ENCODE results near the gene ANXA8. TPM values are rescaled to one million over a fixed set of nuclear protein-coding genes. Genes with fewer than 3 reads are reported as not detected.
"Not testable (repeated sequence)": the region's sequence is repeated elsewhere in the genome, so short reads cannot be mapped to it uniquely, and the experiment has no call there.

ANXA8 gene
- 1 to 10 TPM in 1 of 4 donors, under 1 TPM in 1, not detected in 2; 0.47 to 7.3 TPM for total RNA-seq

GRCh38 chr10:47483923-47484322, at the start of gene ANXA8:
TSS of gene ANXA8 (minus strand) at chr10:47484115. CDS start at chr10:47483933, 182 bp downstream.
- H3K4me3 ChIP-seq, H3K27me3 ChIP-seq, ATAC-seq, H3K9me3 ChIP-seq, H3K36me3 ChIP-seq, H3K27ac ChIP-seq, H3K4me1 ChIP-seq: not testable (repeated sequence)
- no CpG with 5 or more reads among the region's 11 CpGs for WGBS, 2 donors (ENCODE audit: low coverage in 1 of 2)

GRCh38 chr10:47523475-47523874, 39.6 kb upstream of the ANXA8 start, which contains the start of gene AGAP9:
TSS of gene AGAP9 (minus strand) at chr10:47523638. CDS start at chr10:47523526, 112 bp downstream.
- ATAC-seq, H3K36me3 ChIP-seq, H3K9me3 ChIP-seq, H3K4me3 ChIP-seq, H3K4me1 ChIP-seq, H3K27me3 ChIP-seq, H3K27ac ChIP-seq: not testable (repeated sequence)
- WGBS, 2 donors (ENCODE audit: low coverage in 1 of 2), result no CpG with 5 or more reads among the region's 20 CpGs

GRCh38 chr10:47502313-47502712, 18.4 kb upstream of the ANXA8 start:
- no CpG with 5 or more reads among the region's 9 CpGs for WGBS, 2 donors (ENCODE audit: low coverage in 1 of 2)
- not testable (repeated sequence) for H3K4me1 ChIP-seq, H3K27ac ChIP-seq, H3K4me3 ChIP-seq, H3K9me3 ChIP-seq, ATAC-seq, H3K27me3 ChIP-seq
- peaks cover 0 to 11% of the 10 kb centered on the region in 2 donors for H3K36me3 ChIP-seq

GRCh38 chr10:47494226-47494625, 10.3 kb upstream of the ANXA8 start:
- WGBS, 2 donors (ENCODE audit: low coverage in 1 of 2), result no CpG with 5 or more reads among the region's 6 CpGs
- H3K27ac ChIP-seq, H3K4me3 ChIP-seq, H3K9me3 ChIP-seq, H3K27me3 ChIP-seq, H3K4me1 ChIP-seq, ATAC-seq, H3K36me3 ChIP-seq: not testable (repeated sequence)

GRCh38 chr10:47491600-47491999, 7.7 kb upstream of the ANXA8 start, which contains the start of gene FAM25G:
TSS of gene FAM25G (minus strand) at chr10:47491700. CDS start at chr10:47491674, 26 bp downstream.
- H3K4me3 ChIP-seq, ATAC-seq, H3K27ac ChIP-seq, H3K4me1 ChIP-seq, H3K9me3 ChIP-seq, H3K27me3 ChIP-seq, H3K36me3 ChIP-seq: not testable (repeated sequence)
- WGBS, 2 donors (ENCODE audit: low coverage in 1 of 2), result no CpG with 5 or more reads among the region's 9 CpGs

GRCh38 chr10:47489630-47490029, 5.7 kb upstream of the ANXA8 start:
- not testable (repeated sequence) for H3K36me3 ChIP-seq, ATAC-seq, H3K4me3 ChIP-seq, H3K9me3 ChIP-seq, H3K4me1 ChIP-seq, H3K27ac ChIP-seq, H3K27me3 ChIP-seq
- WGBS, 2 donors (ENCODE audit: low coverage in 1 of 2), result no CpG with 5 or more reads among the region's 7 CpGs

- no CpG with 5 or more reads among the region's 4 CpGs for WGBS, 2 donors (ENCODE audit: low coverage in 1 of 2)
- H3K27ac ChIP-seq, ATAC-seq, H3K4me1 ChIP-seq, H3K36me3 ChIP-seq, H3K9me3 ChIP-seq, H3K27me3 ChIP-seq, H3K4me3 ChIP-seq: not testable (repeated sequence)
Observed at GRCh38 chr10:47485943-47486342, 2.0 kb upstream of the ANXA8 start.

GRCh38 chr10:47484786-47485185, 871 bp upstream of the ANXA8 start:
- H3K4me1 ChIP-seq, H3K27me3 ChIP-seq, H3K27ac ChIP-seq, H3K4me3 ChIP-seq, H3K36me3 ChIP-seq, H3K9me3 ChIP-seq, ATAC-seq: not testable (repeated sequence)
- WGBS, 2 donors (ENCODE audit: low coverage in 1 of 2), result 100% methylated on average over 1 of the region's 11 CpGs; no CpG with 5 or more reads in 1 of the 2 donors

- peak; percentile 5 for ATAC-seq
- not testable (repeated sequence) for H3K4me3 ChIP-seq
- no CpG with 5 or more reads among the region's 1 CpG for WGBS, 2 donors (ENCODE audit: low coverage in 1 of 2)
Observed at GRCh38 chr10:47482367-47482766, 1.5 kb downstream of the ANXA8 start.

GRCh38 chr10:47481768-47482181, 2.1 kb downstream of the ANXA8 start:
- H3K4me3 ChIP-seq, H3K27ac ChIP-seq, ATAC-seq, H3K36me3 ChIP-seq, H3K4me1 ChIP-seq, H3K27me3 ChIP-seq, H3K9me3 ChIP-seq: not testable (repeated sequence)
- WGBS, 2 donors (ENCODE audit: low coverage in 1 of 2), result no CpG with 5 or more reads among the region's 6 CpGs

More at GRCh38 chr10:47482367-47482766, 1.5 kb downstream of the ANXA8 start:
- H3K9me3 ChIP-seq, H3K36me3 ChIP-seq, H3K27me3 ChIP-seq, H3K27ac ChIP-seq, H3K4me1 ChIP-seq: not testable (repeated sequence)

GRCh38 chr10:47481182-47481766, 2.6 kb downstream of the ANXA8 start:
- WGBS, 2 donors (ENCODE audit: low coverage in 1 of 2), result no CpG with 5 or more reads among the region's 10 CpGs
- not testable (repeated sequence) for ATAC-seq, H3K9me3 ChIP-seq

GRCh38 chr10:47480133-47480532, 3.8 kb downstream of the ANXA8 start:
- H3K4me1 ChIP-seq, H3K36me3 ChIP-seq, H3K27me3 ChIP-seq, ATAC-seq, H3K4me3 ChIP-seq, H3K9me3 ChIP-seq, H3K27ac ChIP-seq: not testable (repeated sequence)
- WGBS, 2 donors (ENCODE audit: low coverage in 1 of 2), result no CpG with 5 or more reads among the region's 3 CpGs

More at GRCh38 chr10:47481182-47481766, 2.6 kb downstream of the ANXA8 start:
- H3K36me3 ChIP-seq, H3K4me3 ChIP-seq, H3K27ac ChIP-seq, H3K4me1 ChIP-seq, H3K27me3 ChIP-seq: not testable (repeated sequence)

GRCh38 chr10:47478114-47478513, 5.8 kb downstream of the ANXA8 start:
- not testable (repeated sequence) for H3K4me1 ChIP-seq, H3K4me3 ChIP-seq, ATAC-seq, H3K36me3 ChIP-seq, H3K27me3 ChIP-seq, H3K9me3 ChIP-seq, H3K27ac ChIP-seq
- WGBS, 2 donors (ENCODE audit: low coverage in 1 of 2), result 67 to 85% methylated on average over 2 to 3 of the region's 5 CpGs

GRCh38 chr10:47477078-47477477, 6.8 kb downstream of the ANXA8 start:
- no CpG with 5 or more reads among the region's 11 CpGs for WGBS, 2 donors (ENCODE audit: low coverage in 1 of 2)
- H3K36me3 ChIP-seq, H3K27ac ChIP-seq, H3K4me1 ChIP-seq, H3K9me3 ChIP-seq, H3K4me3 ChIP-seq, ATAC-seq, H3K27me3 ChIP-seq: not testable (repeated sequence)
